NB4 (cell line): Measurements from ENCODE around the gene OGDHL.

ENCODE experiments used
- CTCF ChIP-seq: IDR thresholded peaks from one replicate; pipeline ENCODE4 v1.5.1; 2012; ENCODE audit warnings: low read depth, low read length
- POLR2A ChIP-seq: IDR thresholded peaks from 2 replicates; pipeline ENCODE4 v1.6.1; 2011; ENCODE audit warnings: mild to moderate bottlenecking; ENCODE audit not compliant: insufficient read length; ENCODE audit errors: extremely low read depth

GRCh38 chr10:49766484-49766883 lies 4.4 kb upstream of the OGDHL start:
- TF ChIP-seq CTCF (no peak), POLR2A (no peak)
